IMR-90 (cell line): ENCODE data around the gene HSPB1. TPM values are rescaled to one million over a fixed set of nuclear protein-coding genes. Genes with fewer than 3 reads are reported as not detected.
A peak's percentile ranks its signal among the peaks of the same experiment; 100 is the strongest.

Source experiments
- ATAC-seq: fragments of 200-7000 bp; cut with Tn5 transposase; 2 replicates; pipeline ENCODE4 v1.9.1; 2020; ENCODE audit warnings: low read depth, mild to moderate bottlenecking, moderate library complexity
- BruUV-seq: library from RNA; stranded (reverse); fragments of 400-500 nt; replicated peaks from 2 replicates; lab custom pipeline; 2021; lab: Mats Ljungman, UMichigan
- CTCF ChIA-PET: fragments of 300-600 bp; formaldehyde crosslinking; extraction: SDS; loops from one replicate; lab custom pipeline; 2021; ENCODE audit warnings: antibody characterized with exemption; lab: Yijun Ruan, JAX
- POLR2A ChIA-PET: fragments of 300-600 bp; sonication (Branson Sonifier 250); formaldehyde crosslinking; loops from one replicate; lab custom pipeline; 2022; ENCODE audit warnings: antibody characterized with exemption; ENCODE audit not compliant: unreplicated experiment; lab: Charles Lee
- DNase-seq: peaks from one replicate; pipeline ENCODE4 v3.0.0; 2013
- H2AFZ ChIP-seq: replicated peaks from 2 replicates; pipeline ENCODE3; 2013; ENCODE audit warnings: low read length, mild to moderate bottlenecking; ENCODE audit not compliant: poor library complexity
- H2AK5ac ChIP-seq: 2 replicates; pipeline ENCODE4 v1.6.1; 2013; ENCODE audit warnings: low read depth, low read length, inconsistent platforms
- H2AK9ac ChIP-seq: replicated peaks from 2 replicates; pipeline ENCODE3; 2013; ENCODE audit warnings: mild to moderate bottlenecking, low read depth, low read length, moderate library complexity; ENCODE audit not compliant: poor library complexity
- H2BK120ac ChIP-seq: 2 replicates; pipeline ENCODE4 v1.6.1; 2013; ENCODE audit warnings: low read depth, low read length, inconsistent platforms
- H2BK15ac ChIP-seq: 3 replicates; pipeline ENCODE4 v1.6.1; 2013; ENCODE audit warnings: low read depth, low read length, inconsistent platforms
- H2BK20ac ChIP-seq: 2 replicates; pipeline ENCODE4 v1.6.1; 2013; ENCODE audit warnings: low read depth, mild to moderate bottlenecking, inconsistent platforms, low read length, moderate library complexity
- H2BK5ac ChIP-seq: 2 replicates; pipeline ENCODE4 v1.6.1; 2013; ENCODE audit warnings: mild to moderate bottlenecking, low read depth, low read length, inconsistent platforms; ENCODE audit not compliant: poor library complexity, severe bottlenecking
- H3K14ac ChIP-seq: replicated peaks from 2 replicates; pipeline ENCODE4 v1.6.1; 2013; ENCODE audit warnings: low read depth, low read length, inconsistent platforms
- H3K18ac ChIP-seq: 2 replicates; pipeline ENCODE4 v1.6.1; 2013; ENCODE audit warnings: low read depth, low read length, control low read depth
- H3K23ac ChIP-seq: 2 replicates; pipeline ENCODE4 v1.6.1; 2013; ENCODE audit warnings: low read depth, low read length, inconsistent platforms
- H3K27ac ChIP-seq: 2 replicates; pipeline ENCODE4 v1.5.1; 2013; ENCODE audit warnings: mild to moderate bottlenecking, control low read depth, low read length; ENCODE audit not compliant: insufficient read depth
- H3K27me3 ChIP-seq: 2 replicates; pipeline ENCODE4 v1.6.1; 2013; ENCODE audit warnings: low read length; ENCODE audit not compliant: control insufficient read depth, insufficient read depth
- H3K36me3 ChIP-seq: 2 replicates; pipeline ENCODE4 v1.6.1; 2013; ENCODE audit warnings: low read length, mixed read lengths; ENCODE audit not compliant: control insufficient read depth, insufficient read depth
- H3K4ac ChIP-seq: 2 replicates; pipeline ENCODE4 v1.6.1; 2013; ENCODE audit warnings: low read depth, low read length, inconsistent platforms
- H3K4me1 ChIP-seq: 2 replicates; pipeline ENCODE4 v1.6.1; 2013; ENCODE audit warnings: low read length, mixed read lengths; ENCODE audit not compliant: control insufficient read depth, insufficient read depth
- H3K4me2 ChIP-seq: 2 replicates; pipeline ENCODE4 v1.6.1; 2013; ENCODE audit warnings: low read depth, mild to moderate bottlenecking, control low read depth, low read length, moderate library complexity
- H3K4me3 ChIP-seq: 2 replicates; pipeline ENCODE4 v1.5.1; 2013; ENCODE audit warnings: low read depth, mild to moderate bottlenecking, control low read depth, low read length, moderate library complexity; ENCODE audit not compliant: insufficient read depth
- H3K56ac ChIP-seq: 2 replicates; pipeline ENCODE4 v1.6.1; 2013; ENCODE audit warnings: low read length, inconsistent platforms; ENCODE audit not compliant: insufficient read depth; ENCODE audit errors: extremely low read depth
- H3K79me1 ChIP-seq, 2 experiments: 2 replicates each; pipeline ENCODE4 v1.6.1; 2013; ENCODE audit warnings: low read length in 2 of 2, inconsistent platforms in 1 of 2, low read depth in 1 of 2
- H3K9ac ChIP-seq: 2 replicates; pipeline ENCODE4 v1.6.1; 2013; ENCODE audit warnings: low read depth, low read length, control low read depth
- H3K9me1 ChIP-seq: 2 replicates; pipeline ENCODE4 v1.6.1; 2013; ENCODE audit warnings: low read length, inconsistent platforms; ENCODE audit not compliant: insufficient read depth
- H3K9me3 ChIP-seq: 2 replicates; pipeline ENCODE4 v1.6.1; 2013; ENCODE audit warnings: low read length; ENCODE audit not compliant: control insufficient read depth, insufficient read depth
- H4K20me1 ChIP-seq: 2 replicates; pipeline ENCODE4 v1.6.1; 2013; ENCODE audit warnings: low read length, inconsistent platforms; ENCODE audit not compliant: insufficient read depth
- H4K5ac ChIP-seq: 2 replicates; pipeline ENCODE4 v1.6.1; 2013; ENCODE audit warnings: mild to moderate bottlenecking, low read depth, low read length, control low read depth
- H4K8ac ChIP-seq, 2 experiments: 2 replicates each; pipeline ENCODE4 v1.6.1; 2013; ENCODE audit warnings: low read depth in 2 of 2, low read length in 2 of 2, control low read depth in 1 of 2, inconsistent platforms in 1 of 2
- H4K91ac ChIP-seq: 2 replicates; pipeline ENCODE4 v1.6.1; 2013; ENCODE audit warnings: low read depth, low read length, inconsistent platforms; ENCODE audit not compliant: insufficient read depth
- BHLHE40 ChIP-seq: fragments of 150-350 bp; IDR thresholded peaks from 2 replicates; pipeline ENCODE4 v1.6.1; 2016; ENCODE audit warnings: mild to moderate bottlenecking, low read depth, low read length
- CHD1 ChIP-seq: IDR thresholded peaks from 2 replicates; pipeline ENCODE4 v1.6.1; 2012; ENCODE audit warnings: low read depth, low read length, improper control_type of control experiment
- FOS ChIP-seq: fragments of 150-350 bp; IDR thresholded peaks from 2 replicates; pipeline ENCODE4 v1.6.1; 2016; ENCODE audit warnings: low read depth, low read length
- MAZ ChIP-seq: IDR thresholded peaks from 2 replicates; pipeline ENCODE4 v1.6.1; 2012; ENCODE audit warnings: low read depth, mild to moderate bottlenecking, low read length, improper control_type of control experiment, moderate library complexity, borderline replicate concordance
- MXI1 ChIP-seq: IDR thresholded peaks from 2 replicates; pipeline ENCODE4 v1.6.1; 2012; ENCODE audit warnings: low read depth, mild to moderate bottlenecking, low read length, moderate library complexity, borderline replicate concordance
- NFE2L2 ChIP-seq: fragments of 150-350 bp; IDR thresholded peaks from 2 replicates; pipeline ENCODE4 v1.6.1; 2016; ENCODE audit warnings: low read depth, mild to moderate bottlenecking, low read length
- POLR2A ChIP-seq: IDR thresholded peaks from 2 replicates; pipeline ENCODE4 v1.6.1; 2012; ENCODE audit warnings: mild to moderate bottlenecking, low read depth, low read length
- RFX5 ChIP-seq: IDR thresholded peaks from 2 replicates; pipeline ENCODE4 v1.8.0; 2012; ENCODE audit warnings: low read depth, mild to moderate bottlenecking, low read length, moderate library complexity
- WGBS, 2 experiments: methylation state at CpG; one replicate each; pipeline versions ENCODE4 v1.1.5 to v1.1.7; 2013; ENCODE audit warnings: missing lambda C conversion rate in 2 of 2; ENCODE audit not compliant: insufficient read length in 1 of 2; ENCODE audit errors: extremely low coverage in 2 of 2; 5-methylcytosine and 5-hydroxymethylcytosine counted together
- dilution Hi-C: fragments of 300-500 bp; cut with HindIII; formaldehyde crosslinking; loops from one replicate; pipeline ENCODE4 v1.14.3; 2018; ENCODE audit warnings: low sequenced_read_pairs; ENCODE audit not compliant: unreplicated experiment
- in situ Hi-C: fragments of 300-500 bp; cut with MboI; formaldehyde crosslinking; loops from 3 replicates; pipeline ENCODE4 v1.14.3; 2019; ENCODE audit warnings: low sequenced_read_pairs, inconsistent platforms, mixed read lengths
- intact Hi-C: fragments of 100-400 bp; cut with micrococcal nuclease; formaldehyde crosslinking; loops from 2 replicates; pipeline ENCODE4 v1.10.0; 2022
- polyA plus RNA-seq, 3 experiments: library from polyadenylated mRNA; depleted of rRNA; stranded (reverse); fragments of >200 nt; gene quantifications; 2 replicates each; pipeline ENCODE4 v1.2.3, GENCODE V29; 2012; ENCODE audit warnings: low replicate concordance in 1 of 3
- total RNA-seq: library from RNA; depleted of rRNA; stranded (reverse); fragments of >200 nt; gene quantifications from 2 replicates; pipeline ENCODE4 v1.2.3, GENCODE V29; 2012
- TF ChIP-seq, protein P1 (sequence below): conservative IDR thresholded peaks from 2 replicates; pipeline ENCODE4 v1.5.1; 2012; ENCODE audit warnings: mild to moderate bottlenecking, low read depth, low read length, improper control_type of control experiment
- TF ChIP-seq, protein P2 (sequence below): fragments of 150-350 bp; IDR thresholded peaks from 2 replicates; pipeline ENCODE4 v1.6.1; 2016; ENCODE audit warnings: low read depth, mild to moderate bottlenecking, low read length, moderate library complexity, borderline replicate concordance
- TF ChIP-seq, protein P3 (sequence below): fragments of 150-350 bp; IDR thresholded peaks from 2 replicates; pipeline ENCODE4 v1.6.1; 2017; ENCODE audit warnings: mild to moderate bottlenecking, antibody characterized with exemption, low read length, low read depth

HSPB1 gene
- total and polyA plus RNA-seq, 2 of the 4 experiments (the other 2 are of a cell fraction), result 33.2 to 1,363 TPM

GRCh38 chr7:76317782-76318487 lies 15.5 kb downstream of the HSPB1 start:
- peak overlapping the region; percentile 82 for H2BK120ac ChIP-seq
- BruUV-seq, result no TSS peak
- peak overlapping the region; percentile 98 for H2AK9ac ChIP-seq
- H4K91ac ChIP-seq, result peak overlapping the region; percentile 77
- H3K9me1 ChIP-seq, result peaks cover 12% of the 10 kb centered on the region
- peak overlapping the region; percentile 87 for H3K27ac ChIP-seq
- peak overlapping the region; percentile 87 for H3K4me2 ChIP-seq
- H3K9me3 ChIP-seq, result no peaks in the 10 kb centered on the region
- H3K23ac ChIP-seq, result peak overlapping the region; percentile 68
- H2BK15ac ChIP-seq, result peak overlapping the region; percentile 21; the same call in 1 of the 3 replicates
- H2BK5ac ChIP-seq, result peak overlapping the region; percentile 83
- ChIA-PET CTCF (interaction anchor here (1.0 kb wide), 1 partner anchor 139 kb away, joined by 5 read pairs; no protein-coding TSS in a partner anchor), POLR2A (interaction anchor here (0.6 kb wide), 1 partner anchor 47 kb away, joined by 10 read pairs; no protein-coding TSS in a partner anchor)
- in situ Hi-C loops, result no loop called here
- H3K56ac ChIP-seq, result peak overlapping the region; percentile 69
- H4K20me1 ChIP-seq, result peaks cover 15% of the 10 kb centered on the region
- H4K8ac ChIP-seq, result peak overlapping the region; percentile 63 to 98
- H4K5ac ChIP-seq, result peak overlapping the region; percentile 86
- H3K36me3 ChIP-seq, result 0 out of 2 replicates have a peak, but pooled peaks cover 5% of the 10 kb centered on the region
- H3K14ac ChIP-seq, result peak overlapping the region; percentile 95
- peak overlapping the region; percentile 97 for H2AK5ac ChIP-seq
- peak overlapping the region; percentile 48 for H3K18ac ChIP-seq
- H3K4me3 ChIP-seq, result peak overlapping the region; percentile 62
- H2BK20ac ChIP-seq, result peak overlapping the region; percentile 50
- dilution Hi-C loops, result no loop called here
- DNase-seq (peak; percentile 95), ATAC-seq (peak; percentile 88)
- H3K27me3 ChIP-seq, result no peaks in the 10 kb centered on the region
- peaks cover 12% of the 10 kb centered on the region for H3K4me1 ChIP-seq
- H3K4ac ChIP-seq, result peak overlapping the region; percentile 98
- 1% methylated on average over 21 of the region's 50 CpGs; no CpG with 5 or more reads in 1 of the 2 experiments for WGBS, 2 experiments
- peak overlapping the region; percentile 73 for H3K9ac ChIP-seq
- intact Hi-C loops, result loop anchor here (5.0 kb wide), 1 partner anchor 39 kb away; the partner anchor contains the start of gene YWHAG
- H2AFZ ChIP-seq, result peak overlapping the region; percentile 95
- peaks cover 14 to 43% of the 10 kb centered on the region in 2 experiments for H3K79me1 ChIP-seq
- TF ChIP-seq, protein P1, sequence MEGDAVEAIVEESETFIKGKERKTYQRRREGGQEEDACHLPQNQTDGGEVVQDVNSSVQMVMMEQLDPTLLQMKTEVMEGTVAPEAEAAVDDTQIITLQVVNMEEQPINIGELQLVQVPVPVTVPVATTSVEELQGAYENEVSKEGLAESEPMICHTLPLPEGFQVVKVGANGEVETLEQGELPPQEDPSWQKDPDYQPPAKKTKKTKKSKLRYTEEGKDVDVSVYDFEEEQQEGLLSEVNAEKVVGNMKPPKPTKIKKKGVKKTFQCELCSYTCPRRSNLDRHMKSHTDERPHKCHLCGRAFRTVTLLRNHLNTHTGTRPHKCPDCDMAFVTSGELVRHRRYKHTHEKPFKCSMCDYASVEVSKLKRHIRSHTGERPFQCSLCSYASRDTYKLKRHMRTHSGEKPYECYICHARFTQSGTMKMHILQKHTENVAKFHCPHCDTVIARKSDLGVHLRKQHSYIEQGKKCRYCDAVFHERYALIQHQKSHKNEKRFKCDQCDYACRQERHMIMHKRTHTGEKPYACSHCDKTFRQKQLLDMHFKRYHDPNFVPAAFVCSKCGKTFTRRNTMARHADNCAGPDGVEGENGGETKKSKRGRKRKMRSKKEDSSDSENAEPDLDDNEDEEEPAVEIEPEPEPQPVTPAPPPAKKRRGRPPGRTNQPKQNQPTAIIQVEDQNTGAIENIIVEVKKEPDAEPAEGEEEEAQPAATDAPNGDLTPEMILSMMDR, result no peak
- TF ChIP-seq POLR2A, result peak; percentile 44; the same call in 1 of the 2 replicates
- TF ChIP-seq NFE2L2, result no peak
- peak; percentile 98 for TF ChIP-seq RFX5
- TF ChIP-seq FOS, result 0 out of 2 replicates have a peak, but pooled peaks have one; percentile 16
- no peak for TF ChIP-seq MAZ
- TF ChIP-seq BHLHE40, result no peak
- peak; percentile 52; the same call in 1 of the 2 replicates for TF ChIP-seq MXI1
- TF ChIP-seq, protein P2, sequence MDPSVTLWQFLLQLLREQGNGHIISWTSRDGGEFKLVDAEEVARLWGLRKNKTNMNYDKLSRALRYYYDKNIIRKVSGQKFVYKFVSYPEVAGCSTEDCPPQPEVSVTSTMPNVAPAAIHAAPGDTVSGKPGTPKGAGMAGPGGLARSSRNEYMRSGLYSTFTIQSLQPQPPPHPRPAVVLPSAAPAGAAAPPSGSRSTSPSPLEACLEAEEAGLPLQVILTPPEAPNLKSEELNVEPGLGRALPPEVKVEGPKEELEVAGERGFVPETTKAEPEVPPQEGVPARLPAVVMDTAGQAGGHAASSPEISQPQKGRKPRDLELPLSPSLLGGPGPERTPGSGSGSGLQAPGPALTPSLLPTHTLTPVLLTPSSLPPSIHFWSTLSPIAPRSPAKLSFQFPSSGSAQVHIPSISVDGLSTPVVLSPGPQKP, result no peak
- TF ChIP-seq, protein P3, sequence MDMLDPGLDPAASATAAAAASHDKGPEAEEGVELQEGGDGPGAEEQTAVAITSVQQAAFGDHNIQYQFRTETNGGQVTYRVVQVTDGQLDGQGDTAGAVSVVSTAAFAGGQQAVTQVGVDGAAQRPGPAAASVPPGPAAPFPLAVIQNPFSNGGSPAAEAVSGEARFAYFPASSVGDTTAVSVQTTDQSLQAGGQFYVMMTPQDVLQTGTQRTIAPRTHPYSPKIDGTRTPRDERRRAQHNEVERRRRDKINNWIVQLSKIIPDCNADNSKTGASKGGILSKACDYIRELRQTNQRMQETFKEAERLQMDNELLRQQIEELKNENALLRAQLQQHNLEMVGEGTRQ, result 0 out of 2 replicates have a peak, but pooled peaks have one; percentile 9
- TF ChIP-seq CHD1, result no peak
